ENCODE data around the gene GCG. TPM values are rescaled to one million over a fixed set of nuclear protein-coding genes. Genes with fewer than 3 reads are reported as not detected.

GCG gene
- total RNA-seq, 1 experiment from 2014 or later, result not detected

DNA sequence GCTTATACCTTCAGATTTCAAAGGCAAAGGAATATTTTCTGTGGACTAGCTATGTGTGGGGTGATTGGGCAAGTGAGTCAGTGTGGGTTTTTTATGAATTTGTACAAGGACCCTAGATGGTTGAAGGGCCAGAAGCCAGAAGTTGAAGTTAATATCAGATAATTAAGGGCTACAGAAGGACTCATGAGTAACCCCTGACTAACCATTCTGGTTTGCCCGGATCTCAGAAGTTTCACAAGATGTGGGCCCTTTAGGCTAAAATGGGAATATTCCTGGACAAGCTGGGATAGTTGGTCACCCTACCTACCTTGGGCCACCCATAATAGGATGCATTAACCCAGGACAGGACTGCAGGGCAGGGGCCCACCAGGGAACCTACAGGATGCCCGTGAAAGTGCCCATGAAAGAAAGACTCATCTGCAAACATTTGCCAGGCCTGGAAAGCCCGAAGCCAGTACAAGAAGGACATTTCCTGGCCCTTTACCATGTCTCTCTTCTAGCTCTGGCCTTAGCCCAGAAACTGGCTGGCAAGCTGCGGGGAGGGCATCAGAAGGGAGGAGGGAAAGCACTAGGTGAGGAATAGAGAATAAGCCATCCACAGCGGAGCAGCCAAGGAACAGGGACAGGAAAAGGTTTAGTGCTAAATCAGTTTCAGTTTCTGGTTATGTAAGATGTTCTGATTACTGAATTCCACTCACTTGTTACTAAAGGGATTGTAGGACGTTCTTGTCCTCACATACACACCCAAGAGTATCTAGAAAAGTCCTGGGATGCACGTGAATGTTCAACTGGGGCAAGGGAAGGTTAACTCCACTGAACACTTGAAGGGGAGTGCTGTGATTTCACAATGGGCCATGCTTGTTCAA is 33.6 kb downstream of the GCG start:
- no peaks in the 10 kb centered on the region for H3K4me1 Mint-ChIP-seq (ENCODE audit: low read depth, unreplicated experiment)
- H3K9me3 Mint-ChIP-seq (ENCODE audit: low read depth, unreplicated experiment), result peaks cover 6% of the 10 kb centered on the region

DNA sequence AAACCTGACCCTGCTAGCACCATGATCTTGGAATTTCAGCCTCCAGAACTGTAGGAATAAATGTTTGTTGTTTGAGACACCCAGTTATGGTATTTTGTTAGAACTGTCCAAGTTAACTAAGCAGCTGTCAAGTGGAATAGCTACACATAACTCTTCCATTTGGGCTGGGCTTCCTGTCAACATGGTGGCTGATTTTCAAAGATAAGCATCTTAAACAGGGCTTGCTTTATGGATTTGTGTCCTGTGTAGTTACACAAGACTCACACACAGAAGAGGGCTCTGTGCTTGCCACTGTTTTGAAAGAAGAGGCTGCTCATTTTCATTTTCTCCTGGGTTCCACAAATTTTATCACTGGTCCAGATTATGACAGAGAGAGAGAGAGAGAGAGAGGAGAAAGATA is 35.7 kb downstream of the GCG start:
- Mint-ChIP-seq H3K27ac (ENCODE audit: unreplicated experiment) (no peak overlapping the region), H3K4me3 (ENCODE audit: low read depth, unreplicated experiment) (no peak overlapping the region), H3K9me3 (ENCODE audit: low read depth, unreplicated experiment) (peaks cover 6% of the 10 kb centered on the region), H3K36me3 (ENCODE audit: insufficient read depth, unreplicated experiment) (no peaks in the 10 kb centered on the region), H3K4me1 (ENCODE audit: low read depth, unreplicated experiment) (no peaks in the 10 kb centered on the region), H3K27me3 (ENCODE audit: unreplicated experiment) (no peaks in the 10 kb centered on the region)
- intact Hi-C loops (cut with micrococcal nuclease; ENCODE audit: unreplicated experiment), result no loop called here
- CTCF ChIA-PET, result no interaction called here
- BruUV-seq (replicated peaks), result no TSS peak
- TF ChIP-seq, protein P1, sequence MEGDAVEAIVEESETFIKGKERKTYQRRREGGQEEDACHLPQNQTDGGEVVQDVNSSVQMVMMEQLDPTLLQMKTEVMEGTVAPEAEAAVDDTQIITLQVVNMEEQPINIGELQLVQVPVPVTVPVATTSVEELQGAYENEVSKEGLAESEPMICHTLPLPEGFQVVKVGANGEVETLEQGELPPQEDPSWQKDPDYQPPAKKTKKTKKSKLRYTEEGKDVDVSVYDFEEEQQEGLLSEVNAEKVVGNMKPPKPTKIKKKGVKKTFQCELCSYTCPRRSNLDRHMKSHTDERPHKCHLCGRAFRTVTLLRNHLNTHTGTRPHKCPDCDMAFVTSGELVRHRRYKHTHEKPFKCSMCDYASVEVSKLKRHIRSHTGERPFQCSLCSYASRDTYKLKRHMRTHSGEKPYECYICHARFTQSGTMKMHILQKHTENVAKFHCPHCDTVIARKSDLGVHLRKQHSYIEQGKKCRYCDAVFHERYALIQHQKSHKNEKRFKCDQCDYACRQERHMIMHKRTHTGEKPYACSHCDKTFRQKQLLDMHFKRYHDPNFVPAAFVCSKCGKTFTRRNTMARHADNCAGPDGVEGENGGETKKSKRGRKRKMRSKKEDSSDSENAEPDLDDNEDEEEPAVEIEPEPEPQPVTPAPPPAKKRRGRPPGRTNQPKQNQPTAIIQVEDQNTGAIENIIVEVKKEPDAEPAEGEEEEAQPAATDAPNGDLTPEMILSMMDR (IDR thresholded peaks at IDR 0.05; ENCODE audit: unreplicated experiment), result no peak
- DNase-seq, result no peak

More for the DNA sequence above, 33.6 kb downstream of the GCG start:
- CTCF ChIA-PET, result no interaction called here
- Mint-ChIP-seq H3K27me3 (ENCODE audit: unreplicated experiment) (no peaks in the 10 kb centered on the region), H3K27ac (ENCODE audit: unreplicated experiment) (no peak overlapping the region), H3K36me3 (ENCODE audit: insufficient read depth, unreplicated experiment) (no peaks in the 10 kb centered on the region), H3K4me3 (ENCODE audit: low read depth, unreplicated experiment) (no peak overlapping the region)
- TF ChIP-seq, protein P1 (IDR thresholded peaks at IDR 0.05; ENCODE audit: unreplicated experiment), result no peak
- DNase-seq, result peak; percentile 41
- no TSS peak for BruUV-seq (replicated peaks)
- intact Hi-C loops (cut with micrococcal nuclease; ENCODE audit: unreplicated experiment), result loop anchor here (2.0 kb wide), 1 partner anchor 530 kb away; no protein-coding TSS in a partner anchor

DNA sequence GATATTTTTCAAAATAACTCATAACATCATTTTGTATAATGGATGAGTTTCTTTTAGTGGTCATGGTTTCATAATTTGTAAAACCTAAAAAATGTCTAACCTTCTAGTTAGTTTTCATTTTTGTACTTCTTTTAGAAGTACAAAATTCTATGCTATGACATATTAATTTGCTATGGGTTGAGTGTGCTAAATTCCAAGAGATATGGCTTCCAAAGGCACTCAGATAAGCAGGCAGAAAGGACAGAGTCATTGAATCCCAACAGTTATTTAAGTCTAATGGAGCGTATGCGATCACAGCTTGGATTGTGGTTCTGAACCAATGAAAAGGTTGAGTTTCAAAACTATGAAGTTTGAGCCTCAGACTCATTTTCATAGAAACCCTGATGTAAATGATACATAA is 37.0 kb downstream of the GCG start:
- intact Hi-C loops (cut with micrococcal nuclease; ENCODE audit: unreplicated experiment), result no loop called here
- Mint-ChIP-seq H3K4me3 (ENCODE audit: low read depth, unreplicated experiment) (no peak overlapping the region), H3K27me3 (ENCODE audit: unreplicated experiment) (no peaks in the 10 kb centered on the region), H3K9me3 (ENCODE audit: low read depth, unreplicated experiment) (peaks cover 6% of the 10 kb centered on the region), H3K36me3 (ENCODE audit: insufficient read depth, unreplicated experiment) (no peaks in the 10 kb centered on the region), H3K27ac (ENCODE audit: unreplicated experiment) (no peak overlapping the region), H3K4me1 (ENCODE audit: low read depth, unreplicated experiment) (no peaks in the 10 kb centered on the region)
- TF ChIP-seq, protein P1 (IDR thresholded peaks at IDR 0.05; ENCODE audit: unreplicated experiment), result no peak
- CTCF ChIA-PET, result no interaction called here
- no peak for DNase-seq
- BruUV-seq (replicated peaks), result no TSS peak

DNA sequence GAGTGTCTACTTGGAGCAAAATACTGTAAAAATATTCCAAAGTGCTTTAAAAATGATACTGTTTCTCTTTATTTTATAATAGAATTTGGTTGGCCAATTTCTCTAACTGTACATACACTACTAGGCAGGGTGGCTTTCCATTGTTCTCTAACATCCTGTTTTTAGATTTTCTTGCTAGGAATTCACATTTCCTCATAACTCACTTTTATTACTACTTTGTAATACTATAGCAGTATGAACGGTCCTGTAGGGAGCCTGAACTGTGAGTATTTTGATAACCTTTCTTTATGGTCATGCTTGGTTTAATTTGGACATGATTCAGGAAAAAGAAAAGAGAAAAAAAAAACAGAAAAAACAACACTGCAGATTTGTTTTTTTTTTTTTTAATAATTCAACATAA is 37.8 kb downstream of the GCG start:
- BruUV-seq (replicated peaks), result no TSS peak
- H3K27ac Mint-ChIP-seq (ENCODE audit: unreplicated experiment), result no peak overlapping the region
- intact Hi-C loops (cut with micrococcal nuclease; ENCODE audit: unreplicated experiment), result no loop called here
- CTCF ChIA-PET, result no interaction called here
- TF ChIP-seq, protein P1 (IDR thresholded peaks at IDR 0.05; ENCODE audit: unreplicated experiment), result no peak
- H3K27me3 Mint-ChIP-seq (ENCODE audit: unreplicated experiment), result no peaks in the 10 kb centered on the region
- no peak overlapping the region for H3K4me3 Mint-ChIP-seq (ENCODE audit: low read depth, unreplicated experiment)
- peaks cover 6% of the 10 kb centered on the region for H3K9me3 Mint-ChIP-seq (ENCODE audit: low read depth, unreplicated experiment)
- H3K36me3 Mint-ChIP-seq (ENCODE audit: insufficient read depth, unreplicated experiment), result no peaks in the 10 kb centered on the region
- no peak for DNase-seq
- no peaks in the 10 kb centered on the region for H3K4me1 Mint-ChIP-seq (ENCODE audit: low read depth, unreplicated experiment)

Data from Calu3 (cell line).